ENCODE results near the gene MIER1.

Gene MIER1

DNA sequence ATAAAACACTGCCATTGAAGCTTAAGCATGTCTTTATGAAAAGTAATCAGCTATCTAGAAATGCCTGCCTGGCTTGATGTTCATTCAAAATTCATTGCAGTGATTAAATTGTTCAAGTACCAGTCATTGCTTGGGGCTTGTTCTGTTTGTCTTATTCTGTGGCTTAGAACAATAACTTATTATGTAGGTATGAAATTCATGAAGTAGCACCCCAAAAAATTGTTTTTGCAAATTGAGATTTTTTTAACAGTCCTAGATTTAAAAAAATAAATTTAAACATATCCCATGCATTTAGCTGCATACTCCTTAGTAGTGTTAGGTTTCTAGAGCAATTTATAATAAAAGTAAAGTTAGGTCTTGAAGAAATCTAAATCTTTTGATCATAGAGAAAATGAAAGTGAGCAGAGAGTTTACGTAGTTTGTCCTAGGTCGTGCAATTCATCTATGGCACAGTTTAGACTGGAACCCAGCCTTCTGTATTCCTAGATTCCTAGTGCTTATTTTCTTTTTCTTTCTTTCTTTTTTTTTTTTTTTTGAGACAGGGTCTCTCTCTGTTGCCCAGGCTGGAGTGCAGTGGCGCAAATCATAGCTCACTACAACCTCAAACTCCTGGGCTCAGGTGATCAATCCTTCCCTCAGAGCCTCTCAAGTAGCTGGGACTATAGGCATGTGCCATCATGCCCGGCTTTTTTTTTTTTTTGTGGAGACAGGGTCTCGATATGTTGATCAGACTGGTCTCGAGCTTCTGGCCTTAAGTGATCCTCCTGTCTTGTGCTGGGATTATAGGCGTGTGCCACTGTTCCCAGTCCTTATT, 9.3 kb downstream of the MIER1 start:
- Histone ChIP-seq H3K36me3 (replicated peaks; ENCODE audit: insufficient read depth, low read length) (0 out of 2 replicates have a peak, but pooled peaks cover 3% of the 10 kb centered on the region), H3K9me2 (replicated peaks; ENCODE audit: insufficient read depth, low read length) (no peaks in the 10 kb centered on the region), H3K4me3 (ENCODE audit: low read length) (peak overlapping the region; percentile 77), H3F3A (ENCODE audit: insufficient read depth, low read length) (peaks cover 13% of the 10 kb centered on the region), H3K4me2 (ENCODE audit: low read depth, low read length) (peak overlapping the region; percentile 81), H3K9me3 (replicated peaks; ENCODE audit: insufficient read depth, low read length) (no peaks in the 10 kb centered on the region), H4K20me1 (ENCODE audit: insufficient read depth, low read length) (peaks cover 11% of the 10 kb centered on the region), H3K79me2 (ENCODE audit: low read length) (peaks cover 95% of the 10 kb centered on the region), H3K9ac (ENCODE audit: low read length) (peak overlapping the region; percentile 89), H3K27ac (ENCODE audit: low read length) (peak overlapping the region; percentile 50), H3K27me3 (replicated peaks; ENCODE audit: insufficient read depth, low read length) (no peaks in the 10 kb centered on the region), H3K4me1 (ENCODE audit: low read length) (peaks cover 14% of the 10 kb centered on the region), H2AFZ (ENCODE audit: low read length) (no peak overlapping the region)
- DNase-seq = peak; percentile 46
- TF ChIP-seq CTCF (IDR thresholded peaks at IDR 0.05; ENCODE audit: low read length) = no peak
- no peak for TF ChIP-seq EZH2phosphoT487 (IDR thresholded peaks at IDR 0.05; ENCODE audit: low read length)
- no peak for TF ChIP-seq EZH2 (optimal IDR thresholded peaks at IDR 0.05; ENCODE audit: low read depth, low read length)

- Histone ChIP-seq H3K9me3 (replicated peaks; ENCODE audit: insufficient read depth, low read length) (no peaks in the 10 kb centered on the region), H2AFZ (ENCODE audit: low read length) (no peak overlapping the region), H3K4me3 (ENCODE audit: low read length) (no peak overlapping the region), H3K9ac (ENCODE audit: low read length) (no peak overlapping the region), H3F3A (ENCODE audit: insufficient read depth, low read length) (no peaks in the 10 kb centered on the region), H3K27ac (ENCODE audit: low read length) (no peak overlapping the region), H3K27me3 (replicated peaks; ENCODE audit: insufficient read depth, low read length) (no peaks in the 10 kb centered on the region), H3K9me2 (replicated peaks; ENCODE audit: insufficient read depth, low read length) (no peaks in the 10 kb centered on the region), H3K36me3 (replicated peaks; ENCODE audit: insufficient read depth, low read length) (peaks cover 3% of the 10 kb centered on the region; the same call in 1 of the 2 replicates), H4K20me1 (ENCODE audit: insufficient read depth, low read length) (peaks cover 18% of the 10 kb centered on the region), H3K4me2 (ENCODE audit: low read depth, low read length) (no peak overlapping the region), H3K4me1 (ENCODE audit: low read length) (peaks cover 8% of the 10 kb centered on the region), H3K79me2 (ENCODE audit: low read length) (peaks cover 100% of the 10 kb centered on the region)
- no peak for DNase-seq
- TF ChIP-seq CTCF (IDR thresholded peaks at IDR 0.05; ENCODE audit: low read length) = no peak
- no peak for TF ChIP-seq EZH2phosphoT487 (IDR thresholded peaks at IDR 0.05; ENCODE audit: low read length)
- TF ChIP-seq EZH2 (optimal IDR thresholded peaks at IDR 0.05; ENCODE audit: low read depth, low read length) = no peak
Observed at GRCh38 chr1:66937529-66938234, 12.9 kb downstream of the MIER1 start.

GRCh38 chr1:66938613-66939012, 13.8 kb downstream of the MIER1 start:
- no peaks in the 10 kb centered on the region for H3K9me3 ChIP-seq (replicated peaks; ENCODE audit: insufficient read depth, low read length)
- TF ChIP-seq EZH2phosphoT487 (IDR thresholded peaks at IDR 0.05; ENCODE audit: low read length) (no peak), CTCF (IDR thresholded peaks at IDR 0.05; ENCODE audit: low read length) (no peak), EZH2 (optimal IDR thresholded peaks at IDR 0.05; ENCODE audit: low read depth, low read length) (no peak)
- no peaks in the 10 kb centered on the region for H3K9me2 ChIP-seq (replicated peaks; ENCODE audit: insufficient read depth, low read length)
- H4K20me1 ChIP-seq (ENCODE audit: insufficient read depth, low read length) = peaks cover 18% of the 10 kb centered on the region
- H3K27ac ChIP-seq (ENCODE audit: low read length) = no peak overlapping the region
- H3K79me2 ChIP-seq (ENCODE audit: low read length) = peaks cover 100% of the 10 kb centered on the region
- H3K9ac ChIP-seq (ENCODE audit: low read length) = no peak overlapping the region
- H3K4me2 ChIP-seq (ENCODE audit: low read depth, low read length) = no peak overlapping the region
- no peaks in the 10 kb centered on the region for H3F3A ChIP-seq (ENCODE audit: insufficient read depth, low read length)
- H3K4me1 ChIP-seq (ENCODE audit: low read length) = peaks cover 8% of the 10 kb centered on the region
- no peaks in the 10 kb centered on the region for H3K27me3 ChIP-seq (replicated peaks; ENCODE audit: insufficient read depth, low read length)
- H2AFZ ChIP-seq (ENCODE audit: low read length) = no peak overlapping the region
- no peak for DNase-seq
- H3K36me3 ChIP-seq (replicated peaks; ENCODE audit: insufficient read depth, low read length) = peaks cover 3% of the 10 kb centered on the region; the same call in 1 of the 2 replicates
- H3K4me3 ChIP-seq (ENCODE audit: low read length) = no peak overlapping the region

Measured in MM.1S (cell line).